ENCODE measurements around the gene DPY19L1.
A peak's percentile ranks its signal among the peaks of the same experiment; 100 is the strongest.

DPY19L1 gene

GRCh38 chr7:35036361-35037171 lies 719 bp downstream of the DPY19L1 start:
- peak; percentile 25 to 45 (median 28) for DNase-seq
- Histone ChIP-seq H3K27me3 (replicated peaks; ENCODE audit: control insufficient read depth, insufficient read depth, low read length, poor library complexity, severe bottlenecking) (no peaks in the 10 kb centered on the region), H3K36me3 (ENCODE audit: control insufficient read depth, insufficient read depth, low read length) (no peaks in the 10 kb centered on the region), H3K4me3 (ENCODE audit: insufficient read depth, low read depth, low read length, poor library complexity, severe bottlenecking) (peak overlapping the region; percentile 66), H3K27ac (ENCODE audit: insufficient read depth, low read length, poor library complexity, severe bottlenecking) (peak overlapping the region; percentile 75), H3K9me3 (ENCODE audit: control insufficient read depth, low read length) (no peaks in the 10 kb centered on the region), H3K4me1 (ENCODE audit: control insufficient read depth, insufficient read depth, low read length, poor library complexity, severe bottlenecking) (peaks cover 12% of the 10 kb centered on the region)

DNA sequence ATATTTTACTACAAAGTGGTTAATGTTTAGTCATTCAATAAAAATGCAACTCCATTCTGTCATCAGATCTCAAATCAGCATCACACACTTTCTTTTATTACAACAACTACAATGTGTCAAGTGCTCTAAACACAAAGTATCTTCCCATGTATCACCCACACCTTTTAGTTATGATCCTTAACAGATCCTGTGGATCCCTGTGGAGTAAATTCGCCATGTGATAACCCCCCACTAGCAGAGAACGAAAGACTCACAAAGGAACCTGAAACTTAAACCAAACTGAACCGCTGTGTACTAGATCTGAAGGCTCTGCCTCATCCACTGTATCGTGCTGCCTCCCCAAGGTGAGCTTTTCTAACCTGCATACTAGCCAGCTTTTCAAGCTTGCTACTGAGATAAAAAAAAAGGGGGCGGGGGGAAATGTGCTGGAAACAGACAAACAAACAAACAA lies 1.7 kb downstream of the DPY19L1 start:
- Histone ChIP-seq H3K4me3 (ENCODE audit: insufficient read depth, low read depth, low read length, poor library complexity, severe bottlenecking) (no peak overlapping the region), H3K9me3 (ENCODE audit: control insufficient read depth, low read length) (no peaks in the 10 kb centered on the region), H3K27me3 (replicated peaks; ENCODE audit: control insufficient read depth, insufficient read depth, low read length, poor library complexity, severe bottlenecking) (no peaks in the 10 kb centered on the region), H3K27ac (ENCODE audit: insufficient read depth, low read length, poor library complexity, severe bottlenecking) (peak overlapping the region; percentile 75), H3K4me1 (ENCODE audit: control insufficient read depth, insufficient read depth, low read length, poor library complexity, severe bottlenecking) (peaks cover 12% of the 10 kb centered on the region), H3K36me3 (ENCODE audit: control insufficient read depth, insufficient read depth, low read length) (no peaks in the 10 kb centered on the region)
- DNase-seq: peak in 1 of 3 donors; percentile 8

DNA sequence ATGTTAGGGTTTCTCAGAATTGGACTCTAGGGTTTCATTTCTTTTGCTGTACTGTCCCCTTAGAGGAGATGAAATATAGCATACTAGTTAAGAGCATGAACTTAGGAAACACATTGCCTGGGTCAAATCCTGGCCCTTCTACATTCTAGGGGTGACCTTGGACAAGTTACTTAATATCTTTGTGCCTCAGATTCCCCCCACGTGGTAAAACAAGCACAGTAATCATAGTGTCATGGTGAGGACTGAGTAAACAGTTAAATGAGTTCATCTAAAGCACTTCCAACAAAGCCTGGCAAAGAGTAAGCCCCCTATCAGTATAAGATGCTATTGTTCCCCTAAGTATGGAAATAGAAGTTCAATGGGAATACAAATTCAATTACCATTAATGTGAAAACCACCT lies 5.1 kb downstream of the DPY19L1 start:
- no peaks in the 10 kb centered on the region for H3K27me3 ChIP-seq (replicated peaks; ENCODE audit: control insufficient read depth, insufficient read depth, low read length, poor library complexity, severe bottlenecking)
- H3K27ac ChIP-seq (ENCODE audit: insufficient read depth, low read length, poor library complexity, severe bottlenecking): no peak overlapping the region
- no peaks in the 10 kb centered on the region for H3K36me3 ChIP-seq (ENCODE audit: control insufficient read depth, insufficient read depth, low read length)
- DNase-seq: no peak
- H3K4me3 ChIP-seq (ENCODE audit: insufficient read depth, low read depth, low read length, poor library complexity, severe bottlenecking): no peak overlapping the region
- H3K9me3 ChIP-seq (ENCODE audit: control insufficient read depth, low read length): no peaks in the 10 kb centered on the region
- H3K4me1 ChIP-seq (ENCODE audit: control insufficient read depth, insufficient read depth, low read length, poor library complexity, severe bottlenecking): peaks cover 7% of the 10 kb centered on the region

DNA sequence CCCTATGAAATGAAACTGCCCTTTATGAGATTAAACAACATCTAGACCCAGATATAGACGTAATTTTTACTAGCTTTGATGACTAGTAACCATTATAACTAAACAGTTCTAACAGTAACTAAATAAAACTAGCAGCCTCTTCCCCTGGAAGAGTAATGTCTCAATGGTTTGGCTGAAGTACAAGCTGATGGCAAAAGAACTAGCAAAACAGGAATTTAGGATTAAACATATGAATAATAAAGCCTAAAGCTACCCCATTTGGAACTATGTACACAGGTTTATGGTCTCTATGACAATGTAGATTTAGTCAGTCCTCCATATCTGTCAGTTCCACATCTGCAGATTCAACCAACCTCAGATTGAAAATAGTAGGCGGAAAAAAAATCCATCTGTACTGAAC lies 6.4 kb downstream of the DPY19L1 start:
- Histone ChIP-seq H3K9me3 (ENCODE audit: control insufficient read depth, low read length) (no peaks in the 10 kb centered on the region), H3K27ac (ENCODE audit: insufficient read depth, low read length, poor library complexity, severe bottlenecking) (no peak overlapping the region), H3K27me3 (replicated peaks; ENCODE audit: control insufficient read depth, insufficient read depth, low read length, poor library complexity, severe bottlenecking) (no peaks in the 10 kb centered on the region), H3K4me3 (ENCODE audit: insufficient read depth, low read depth, low read length, poor library complexity, severe bottlenecking) (no peak overlapping the region), H3K36me3 (ENCODE audit: control insufficient read depth, insufficient read depth, low read length) (no peaks in the 10 kb centered on the region), H3K4me1 (ENCODE audit: control insufficient read depth, insufficient read depth, low read length, poor library complexity, severe bottlenecking) (peaks cover 3% of the 10 kb centered on the region)
- no peak for DNase-seq

DNA sequence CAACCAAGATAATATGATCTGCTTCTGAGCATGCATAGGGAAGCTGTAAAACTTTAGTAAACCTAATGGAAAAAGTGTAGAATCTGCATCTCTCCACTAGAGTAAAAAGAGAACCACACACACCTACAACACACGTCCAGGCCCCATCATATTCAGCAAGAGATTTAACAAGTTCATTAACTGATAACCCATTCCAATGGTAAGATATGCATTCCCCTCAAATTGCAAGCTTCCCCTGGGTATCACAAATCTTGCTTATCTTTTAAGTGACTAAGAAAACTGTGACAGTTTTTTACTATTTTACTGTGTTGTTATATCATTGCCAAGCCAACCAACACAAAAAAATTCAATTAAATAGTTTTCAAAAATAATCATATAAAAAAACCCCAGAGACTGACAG lies 8.0 kb downstream of the DPY19L1 start:
- Histone ChIP-seq H3K36me3 (ENCODE audit: control insufficient read depth, insufficient read depth, low read length) (no peaks in the 10 kb centered on the region), H3K4me3 (ENCODE audit: insufficient read depth, low read depth, low read length, poor library complexity, severe bottlenecking) (no peak overlapping the region), H3K27ac (ENCODE audit: insufficient read depth, low read length, poor library complexity, severe bottlenecking) (no peak overlapping the region), H3K4me1 (ENCODE audit: control insufficient read depth, insufficient read depth, low read length, poor library complexity, severe bottlenecking) (no peaks in the 10 kb centered on the region), H3K27me3 (replicated peaks; ENCODE audit: control insufficient read depth, insufficient read depth, low read length, poor library complexity, severe bottlenecking) (no peaks in the 10 kb centered on the region), H3K9me3 (ENCODE audit: control insufficient read depth, low read length) (no peaks in the 10 kb centered on the region)
- DNase-seq: no peak

DNA sequence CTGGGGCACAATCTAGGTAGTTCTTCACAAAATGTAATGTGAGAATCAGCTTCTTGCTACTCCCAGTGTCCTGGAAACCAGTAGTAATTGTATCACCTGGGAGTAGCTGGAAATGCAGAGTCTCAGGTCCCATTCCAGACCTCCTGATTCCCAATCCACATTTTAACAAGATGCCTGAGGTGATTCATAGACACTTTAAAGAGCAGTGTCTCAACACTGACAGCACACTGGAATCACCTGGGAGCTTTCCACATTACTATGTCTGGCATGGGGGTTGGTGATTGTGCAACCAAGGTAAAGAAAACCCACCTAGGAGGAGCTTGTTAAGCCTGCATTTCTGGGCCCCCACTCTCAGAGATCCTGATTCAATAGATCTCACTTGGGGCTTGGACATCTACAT lies 11.1 kb downstream of the DPY19L1 start:
- Histone ChIP-seq H3K9me3 (ENCODE audit: control insufficient read depth, low read length) (no peaks in the 10 kb centered on the region), H3K27me3 (replicated peaks; ENCODE audit: control insufficient read depth, insufficient read depth, low read length, poor library complexity, severe bottlenecking) (no peaks in the 10 kb centered on the region), H3K36me3 (ENCODE audit: control insufficient read depth, insufficient read depth, low read length) (no peaks in the 10 kb centered on the region), H3K27ac (ENCODE audit: insufficient read depth, low read length, poor library complexity, severe bottlenecking) (no peak overlapping the region), H3K4me3 (ENCODE audit: insufficient read depth, low read depth, low read length, poor library complexity, severe bottlenecking) (no peak overlapping the region), H3K4me1 (ENCODE audit: control insufficient read depth, insufficient read depth, low read length, poor library complexity, severe bottlenecking) (no peaks in the 10 kb centered on the region)
- no peak for DNase-seq

GRCh38 chr7:35025369-35025870 lies 11.9 kb downstream of the DPY19L1 start:
- Histone ChIP-seq H3K27me3 (replicated peaks; ENCODE audit: control insufficient read depth, insufficient read depth, low read length, poor library complexity, severe bottlenecking) (no peaks in the 10 kb centered on the region), H3K9me3 (ENCODE audit: control insufficient read depth, low read length) (no peaks in the 10 kb centered on the region), H3K36me3 (ENCODE audit: control insufficient read depth, insufficient read depth, low read length) (no peaks in the 10 kb centered on the region), H3K4me3 (ENCODE audit: insufficient read depth, low read depth, low read length, poor library complexity, severe bottlenecking) (no peak overlapping the region), H3K4me1 (ENCODE audit: control insufficient read depth, insufficient read depth, low read length, poor library complexity, severe bottlenecking) (no peaks in the 10 kb centered on the region), H3K27ac (ENCODE audit: insufficient read depth, low read length, poor library complexity, severe bottlenecking) (no peak overlapping the region)
- no peak for DNase-seq

DNA sequence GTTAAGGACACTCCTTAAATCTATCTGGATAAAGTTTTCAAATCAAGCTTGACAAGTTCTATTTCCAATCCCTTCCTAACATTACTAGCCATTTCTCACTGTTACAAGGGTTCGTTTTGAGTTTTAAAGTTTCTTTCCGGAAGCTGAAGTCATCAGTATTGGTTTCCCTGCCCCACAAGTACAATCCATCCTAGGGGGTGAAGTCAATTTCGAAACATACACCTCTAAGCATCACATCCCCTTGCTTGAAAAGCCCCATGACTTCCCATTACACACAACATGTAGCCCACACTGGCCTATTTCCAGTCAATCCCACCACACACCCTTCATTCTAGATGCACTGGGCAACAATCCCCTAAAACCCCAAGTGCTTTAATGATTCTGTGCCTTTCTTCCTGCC lies 13.0 kb downstream of the DPY19L1 start:
- Histone ChIP-seq H3K27ac (ENCODE audit: insufficient read depth, low read length, poor library complexity, severe bottlenecking) (no peak overlapping the region), H3K9me3 (ENCODE audit: control insufficient read depth, low read length) (no peaks in the 10 kb centered on the region), H3K4me3 (ENCODE audit: insufficient read depth, low read depth, low read length, poor library complexity, severe bottlenecking) (no peak overlapping the region), H3K4me1 (ENCODE audit: control insufficient read depth, insufficient read depth, low read length, poor library complexity, severe bottlenecking) (no peaks in the 10 kb centered on the region), H3K27me3 (replicated peaks; ENCODE audit: control insufficient read depth, insufficient read depth, low read length, poor library complexity, severe bottlenecking) (no peaks in the 10 kb centered on the region), H3K36me3 (ENCODE audit: control insufficient read depth, insufficient read depth, low read length) (no peaks in the 10 kb centered on the region)
- DNase-seq: no peak

GRCh38 chr7:35022725-35023124 lies 14.6 kb downstream of the DPY19L1 start:
- Histone ChIP-seq H3K4me1 (ENCODE audit: control insufficient read depth, insufficient read depth, low read length, poor library complexity, severe bottlenecking) (no peaks in the 10 kb centered on the region), H3K36me3 (ENCODE audit: control insufficient read depth, insufficient read depth, low read length) (no peaks in the 10 kb centered on the region), H3K9me3 (ENCODE audit: control insufficient read depth, low read length) (no peaks in the 10 kb centered on the region), H3K27ac (ENCODE audit: insufficient read depth, low read length, poor library complexity, severe bottlenecking) (no peak overlapping the region), H3K4me3 (ENCODE audit: insufficient read depth, low read depth, low read length, poor library complexity, severe bottlenecking) (no peak overlapping the region), H3K27me3 (replicated peaks; ENCODE audit: control insufficient read depth, insufficient read depth, low read length, poor library complexity, severe bottlenecking) (no peaks in the 10 kb centered on the region)
- DNase-seq: no peak

DNA sequence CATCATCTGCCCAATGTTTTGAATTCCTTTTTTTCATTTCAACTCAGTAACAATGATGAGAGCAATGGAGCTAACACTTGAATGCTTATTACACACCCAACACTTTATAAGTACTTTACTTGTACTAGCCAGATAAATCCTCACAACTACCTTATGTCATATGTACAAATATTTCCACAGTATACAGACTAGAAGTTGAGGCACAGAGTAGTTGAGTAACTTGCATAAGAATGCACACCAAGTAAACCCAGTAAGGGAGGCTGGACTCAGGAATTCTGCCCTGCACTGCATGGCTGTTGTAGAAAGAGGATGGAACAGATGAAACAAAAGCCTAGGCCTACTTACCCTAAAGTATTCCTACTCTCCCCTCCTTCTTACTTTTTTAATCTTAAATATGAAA lies 15.8 kb downstream of the DPY19L1 start:
- DNase-seq: no peak
- Histone ChIP-seq H3K36me3 (ENCODE audit: control insufficient read depth, insufficient read depth, low read length) (peaks cover 3% of the 10 kb centered on the region), H3K4me1 (ENCODE audit: control insufficient read depth, insufficient read depth, low read length, poor library complexity, severe bottlenecking) (no peaks in the 10 kb centered on the region), H3K9me3 (ENCODE audit: control insufficient read depth, low read length) (no peaks in the 10 kb centered on the region), H3K27ac (ENCODE audit: insufficient read depth, low read length, poor library complexity, severe bottlenecking) (no peak overlapping the region), H3K27me3 (replicated peaks; ENCODE audit: control insufficient read depth, insufficient read depth, low read length, poor library complexity, severe bottlenecking) (no peaks in the 10 kb centered on the region), H3K4me3 (ENCODE audit: insufficient read depth, low read depth, low read length, poor library complexity, severe bottlenecking) (no peak overlapping the region)
